OCI-LY3 (cell line): ENCODE measurements around the gene KANK4.

Experiments used
- H2AFZ ChIP-seq: fragments of 200-600, 300-600 bp; shearing (Covaris generic); 2 replicates; pipeline ENCODE4 v1.6.0; 2014; ENCODE audit warnings: antibody characterized with exemption, low read depth, low read length
- H3K27ac ChIP-seq: fragments of 200-600, 300-600 bp; sonication (generic); 2 replicates; pipeline ENCODE4 v1.5.1; 2014; ENCODE audit warnings: mild to moderate bottlenecking, low read length, moderate library complexity, mixed read lengths
- H3K27me3 ChIP-seq: fragments of 200-600, 300-600 bp; sonication (generic); 2 replicates; pipeline ENCODE4 v1.6.1; 2014; ENCODE audit warnings: low read depth, low read length, mixed read lengths
- H3K36me3 ChIP-seq: fragments of 200-600, 300-600 bp; sonication (generic); replicated peaks from 2 replicates; pipeline ENCODE3; 2014; ENCODE audit warnings: low read depth, low read length, mixed read lengths
- H3K4me1 ChIP-seq: fragments of 300-600, 200-600 bp; sonication (generic); 2 replicates; pipeline ENCODE4 v1.6.1; 2014; ENCODE audit warnings: low read length, mixed read lengths
- H3K4me2 ChIP-seq: fragments of 200-600, 300-600 bp; sonication (generic); 2 replicates; pipeline ENCODE4 v1.6.1; 2014; ENCODE audit warnings: low read length, mixed read lengths
- H3K4me3 ChIP-seq: fragments of 300-600, 200-600 bp; sonication (generic); 2 replicates; pipeline ENCODE4 v1.5.1; 2014; ENCODE audit warnings: antibody characterized with exemption, mild to moderate bottlenecking, low read length, moderate library complexity
- H3K79me2 ChIP-seq: fragments of 300-600, 200-600 bp; shearing (Covaris generic); 2 replicates; pipeline ENCODE4 v1.6.1; 2014; ENCODE audit warnings: mild to moderate bottlenecking, low read length, mixed read lengths
- H3K9ac ChIP-seq: fragments of 300-600, 200-600 bp; shearing (Covaris generic); 2 replicates; pipeline ENCODE4 v1.6.0; 2014; ENCODE audit warnings: mild to moderate bottlenecking, low read length, moderate library complexity
- H3K9me3 ChIP-seq: fragments of 200-600, 300-600 bp; shearing (Covaris generic); 2 replicates; pipeline ENCODE4 v1.6.1; 2014; ENCODE audit warnings: low read length, mixed read lengths; ENCODE audit not compliant: insufficient read depth
- H4K20me1 ChIP-seq: fragments of 200-600, 300-600 bp; sonication (generic); 2 replicates; pipeline ENCODE4 v1.6.1; 2016; ENCODE audit warnings: low read length, mixed read lengths; ENCODE audit not compliant: insufficient read depth
- EZH2phosphoT487 ChIP-seq: fragments of 200-600 bp; shearing (Covaris generic); IDR thresholded peaks from 2 replicates; pipeline ENCODE4 v1.6.1; 2018; ENCODE audit warnings: antibody characterized with exemption, mixed run types, low read depth
- TF ChIP-seq, protein P1 (sequence below): fragments of 200-600, 300-600 bp; sonication (generic); IDR thresholded peaks from 2 replicates; pipeline ENCODE4 v1.5.1; 2014; ENCODE audit warnings: antibody characterized with exemption, low read length, low read depth

KANK4 gene

DNA sequence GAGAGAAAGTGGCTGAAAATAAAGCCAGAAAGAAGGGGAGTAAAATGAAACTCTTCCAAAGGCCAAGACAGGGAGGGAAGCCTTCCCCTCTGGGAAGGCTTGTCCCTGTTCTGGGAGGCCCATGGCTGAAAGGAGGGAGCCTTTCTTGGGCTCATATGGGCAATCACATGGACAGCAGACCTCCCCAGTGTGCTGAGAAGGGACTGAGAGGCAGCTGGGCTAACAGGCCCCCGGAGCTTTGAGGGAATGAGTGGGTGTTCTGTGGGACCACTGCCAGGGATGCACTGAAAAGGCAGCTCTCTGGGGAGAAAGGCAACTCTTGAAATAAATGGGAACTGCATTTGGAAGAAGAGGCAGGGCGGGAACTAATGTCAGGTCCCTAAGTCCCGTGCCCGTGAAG lies 39.1 kb downstream of the KANK4 start:
- H3K27ac ChIP-seq = no peak overlapping the region
- no peaks in the 10 kb centered on the region for H4K20me1 ChIP-seq
- no peaks in the 10 kb centered on the region for H3K4me1 ChIP-seq
- H3K27me3 ChIP-seq = peaks cover 5% of the 10 kb centered on the region; the same call in 1 of the 2 replicates
- no peak overlapping the region for H3K4me2 ChIP-seq
- H3K4me3 ChIP-seq = no peak overlapping the region
- H2AFZ ChIP-seq = no peak overlapping the region
- TF ChIP-seq, protein P1, sequence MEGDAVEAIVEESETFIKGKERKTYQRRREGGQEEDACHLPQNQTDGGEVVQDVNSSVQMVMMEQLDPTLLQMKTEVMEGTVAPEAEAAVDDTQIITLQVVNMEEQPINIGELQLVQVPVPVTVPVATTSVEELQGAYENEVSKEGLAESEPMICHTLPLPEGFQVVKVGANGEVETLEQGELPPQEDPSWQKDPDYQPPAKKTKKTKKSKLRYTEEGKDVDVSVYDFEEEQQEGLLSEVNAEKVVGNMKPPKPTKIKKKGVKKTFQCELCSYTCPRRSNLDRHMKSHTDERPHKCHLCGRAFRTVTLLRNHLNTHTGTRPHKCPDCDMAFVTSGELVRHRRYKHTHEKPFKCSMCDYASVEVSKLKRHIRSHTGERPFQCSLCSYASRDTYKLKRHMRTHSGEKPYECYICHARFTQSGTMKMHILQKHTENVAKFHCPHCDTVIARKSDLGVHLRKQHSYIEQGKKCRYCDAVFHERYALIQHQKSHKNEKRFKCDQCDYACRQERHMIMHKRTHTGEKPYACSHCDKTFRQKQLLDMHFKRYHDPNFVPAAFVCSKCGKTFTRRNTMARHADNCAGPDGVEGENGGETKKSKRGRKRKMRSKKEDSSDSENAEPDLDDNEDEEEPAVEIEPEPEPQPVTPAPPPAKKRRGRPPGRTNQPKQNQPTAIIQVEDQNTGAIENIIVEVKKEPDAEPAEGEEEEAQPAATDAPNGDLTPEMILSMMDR = no peak
- TF ChIP-seq EZH2phosphoT487 = no peak
- H3K9me3 ChIP-seq = no peaks in the 10 kb centered on the region
- H3K36me3 ChIP-seq = no peaks in the 10 kb centered on the region
- H3K79me2 ChIP-seq = no peaks in the 10 kb centered on the region
- no peak overlapping the region for H3K9ac ChIP-seq

DNA sequence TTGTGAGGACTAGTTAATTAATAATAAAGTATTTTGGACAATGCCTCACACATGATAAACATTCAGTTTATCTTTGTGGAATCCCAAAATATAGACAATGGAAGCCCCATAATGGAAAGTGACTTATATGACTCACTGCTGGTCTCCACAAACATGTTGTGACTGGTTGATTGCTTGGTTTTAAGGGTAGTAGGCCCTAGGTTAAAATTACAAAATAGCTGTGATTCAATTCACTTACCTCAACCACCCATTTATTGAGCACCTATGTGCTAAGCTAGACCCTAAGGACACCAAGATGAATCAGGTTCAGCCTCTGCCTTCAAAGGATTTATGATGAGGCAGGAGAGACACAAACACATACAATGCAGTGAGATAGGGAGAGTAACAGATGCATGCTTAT lies 42.4 kb downstream of the KANK4 start:
- TF ChIP-seq EZH2phosphoT487 = no peak
- TF ChIP-seq, protein P1 = no peak
- no peak overlapping the region for H3K4me2 ChIP-seq
- H4K20me1 ChIP-seq = no peaks in the 10 kb centered on the region
- H3K27ac ChIP-seq = no peak overlapping the region
- H3K79me2 ChIP-seq = no peaks in the 10 kb centered on the region
- H3K4me3 ChIP-seq = no peak overlapping the region
- H3K27me3 ChIP-seq = no peaks in the 10 kb centered on the region; the same call in 1 of the 2 replicates
- no peaks in the 10 kb centered on the region for H3K36me3 ChIP-seq
- H3K4me1 ChIP-seq = no peaks in the 10 kb centered on the region
- no peaks in the 10 kb centered on the region for H3K9me3 ChIP-seq
- no peak overlapping the region for H2AFZ ChIP-seq
- H3K9ac ChIP-seq = no peak overlapping the region

DNA sequence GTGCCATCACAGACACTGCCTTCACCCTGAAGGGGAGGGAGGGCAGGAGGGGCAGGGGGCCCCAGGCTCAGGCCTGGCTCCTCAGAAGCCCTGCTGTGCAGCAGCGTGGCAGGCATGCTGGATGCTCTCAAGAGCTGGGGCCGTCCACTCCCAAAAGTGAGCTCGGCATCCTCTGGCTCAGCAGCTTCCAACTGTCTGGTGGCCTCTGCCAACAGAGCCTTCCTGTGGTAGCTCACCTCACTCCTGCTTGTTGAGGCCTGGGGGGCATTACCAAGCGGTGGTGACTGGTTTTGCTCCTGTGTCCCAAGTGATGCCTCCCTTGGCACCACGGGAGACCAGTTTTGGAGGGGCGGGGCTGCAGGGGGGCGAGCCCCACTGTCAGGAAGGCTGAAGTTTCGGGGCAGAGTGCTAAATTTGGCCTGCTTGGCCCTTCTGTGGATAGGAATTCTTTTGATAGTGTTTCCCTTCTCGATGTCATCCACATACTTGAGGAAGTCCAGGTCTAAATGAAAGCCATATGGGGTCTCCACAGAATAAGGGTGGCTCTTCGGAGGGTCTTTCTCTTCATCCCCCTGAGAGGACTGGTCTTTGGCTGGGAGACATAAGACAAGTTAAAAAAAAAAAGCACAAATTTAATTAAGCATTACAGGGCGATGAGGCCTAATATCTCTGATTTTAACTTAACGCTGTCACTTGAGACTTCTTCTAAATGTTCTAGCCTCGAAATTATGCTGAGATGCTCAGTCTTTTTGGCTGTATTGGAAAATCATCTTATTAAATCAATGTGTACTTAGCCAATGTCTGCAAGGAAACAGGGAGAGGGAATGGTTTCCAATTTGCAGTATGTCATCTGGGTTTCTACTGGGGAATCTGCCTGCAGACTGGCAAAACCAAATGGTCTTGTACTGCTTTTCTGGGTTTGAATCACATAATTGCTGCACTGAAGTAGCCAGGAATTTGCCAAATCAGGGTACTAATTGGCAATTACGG lies 44.4 kb downstream of the KANK4 start:
- Histone ChIP-seq H3K4me3 (no peak overlapping the region), H3K27me3 (no peaks in the 10 kb centered on the region), H2AFZ (no peak overlapping the region), H3K79me2 (no peaks in the 10 kb centered on the region), H3K4me1 (no peaks in the 10 kb centered on the region), H3K4me2 (no peak overlapping the region), H3K9ac (no peak overlapping the region), H4K20me1 (no peaks in the 10 kb centered on the region), H3K9me3 (no peaks in the 10 kb centered on the region), H3K27ac (no peak overlapping the region), H3K36me3 (no peaks in the 10 kb centered on the region)
- TF ChIP-seq EZH2phosphoT487 = no peak

DNA sequence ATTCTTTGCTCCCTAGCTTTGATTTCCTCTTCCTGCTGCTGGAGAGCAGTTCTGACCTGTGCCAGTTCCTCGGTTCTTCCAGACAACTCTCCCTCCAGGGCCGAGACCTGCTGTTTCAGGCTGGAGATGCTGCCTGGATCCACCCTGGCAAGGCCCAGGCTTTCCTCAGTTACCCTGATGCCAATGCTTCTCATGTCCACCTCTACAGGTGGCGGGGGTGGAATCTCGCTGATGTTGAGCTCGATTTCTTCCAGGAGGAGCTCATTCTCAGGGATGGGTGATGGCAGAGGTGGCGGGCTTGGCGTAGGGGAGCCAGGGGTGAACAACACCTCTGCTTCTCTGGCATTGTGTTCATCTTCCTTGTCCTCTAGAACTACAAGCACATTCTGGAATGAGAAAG lies 45.3 kb downstream of the KANK4 start:
- TF ChIP-seq, protein P1 = no peak
- no peak for TF ChIP-seq EZH2phosphoT487
- H3K79me2 ChIP-seq = no peaks in the 10 kb centered on the region

More for the DNA sequence above, 45.3 kb downstream of the KANK4 start:
- no peak overlapping the region for H3K4me3 ChIP-seq
- no peak overlapping the region for H2AFZ ChIP-seq
- no peaks in the 10 kb centered on the region for H3K36me3 ChIP-seq
- H3K4me1 ChIP-seq = no peaks in the 10 kb centered on the region
- no peaks in the 10 kb centered on the region for H3K9me3 ChIP-seq
- no peaks in the 10 kb centered on the region for H4K20me1 ChIP-seq
- no peak overlapping the region for H3K9ac ChIP-seq
- no peak overlapping the region for H3K4me2 ChIP-seq
- no peak overlapping the region for H3K27ac ChIP-seq
- no peaks in the 10 kb centered on the region for H3K27me3 ChIP-seq
